ENCODE results near the gene TCF12.
"Not testable (repeated sequence)": the region's sequence is repeated elsewhere in the genome, so short reads cannot be mapped to it uniquely, and the experiment has no call there.

TCF12 gene

DNA sequence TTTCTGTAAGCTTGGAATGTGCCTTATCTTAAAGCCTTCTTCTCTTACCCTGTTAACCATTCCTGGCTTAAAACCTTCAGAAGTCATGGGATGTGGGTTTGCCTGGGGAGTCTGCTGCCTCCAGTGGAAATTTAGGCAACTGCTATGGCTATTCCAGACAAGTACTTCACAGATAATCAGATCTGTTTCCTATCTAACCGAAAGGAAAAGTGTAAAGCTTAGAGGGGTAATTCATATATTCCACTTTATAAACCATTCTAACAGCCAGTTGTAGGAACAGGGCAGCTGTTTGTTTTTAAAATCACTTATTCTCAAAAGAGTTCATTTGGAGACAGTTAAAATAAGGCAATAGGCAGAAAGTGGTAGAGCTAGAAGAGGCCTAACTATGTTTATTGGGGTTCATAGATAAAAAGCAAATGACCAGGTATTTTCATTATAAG is 219.9 kb downstream of the TCF12 start:
- peak overlapping the region; percentile 47 for H3K27ac Mint-ChIP-seq
- H3K4me3 Mint-ChIP-seq, result no peak overlapping the region
- DNase-seq (ENCODE audit: low spot score in 2 of 2), result no peak
- no peaks in the 10 kb centered on the region for H3K9me3 Mint-ChIP-seq
- peaks cover 2% of the 10 kb centered on the region for H3K36me3 Mint-ChIP-seq
- peak; percentile 46 for ATAC-seq (ENCODE audit: low read depth)
- H3K27me3 Mint-ChIP-seq, result no peaks in the 10 kb centered on the region
- peaks cover 12% of the 10 kb centered on the region for H3K4me1 Mint-ChIP-seq

DNA sequence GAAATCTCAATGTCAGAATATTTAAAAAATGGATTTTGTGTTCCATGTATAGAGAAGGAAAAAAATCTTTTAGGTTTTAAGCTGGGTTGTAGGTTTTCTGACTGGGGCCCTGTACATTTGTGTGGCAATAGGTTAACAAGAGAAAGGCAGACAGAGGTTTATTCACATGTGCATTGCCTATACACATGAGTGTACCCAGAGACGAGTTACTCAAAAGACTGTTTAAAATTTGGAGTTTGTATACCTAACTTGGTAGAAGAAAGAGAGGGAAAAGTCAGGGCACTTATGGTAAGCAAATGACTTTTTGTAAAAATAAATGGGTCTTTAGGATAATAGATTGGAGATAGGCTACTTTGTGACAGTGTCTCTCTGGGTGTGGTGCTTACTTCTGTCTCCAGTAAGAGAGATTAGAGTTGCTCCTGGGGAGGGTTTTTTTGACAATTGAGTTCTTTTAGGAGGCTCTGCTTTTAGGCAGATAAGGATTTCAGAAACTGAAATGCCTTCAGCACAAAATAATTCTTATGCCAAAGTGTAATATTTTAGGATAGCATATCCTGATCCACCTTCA is 225.2 kb downstream of the TCF12 start:
- Mint-ChIP-seq H3K27me3 (no peaks in the 10 kb centered on the region), H3K36me3 (no peaks in the 10 kb centered on the region), H3K27ac (peak overlapping the region; percentile 30), H3K4me3 (no peak overlapping the region), H3K9me3 (no peaks in the 10 kb centered on the region), H3K4me1 (peaks cover 14% of the 10 kb centered on the region)
- ATAC-seq (ENCODE audit: low read depth), result no peak
- DNase-seq (ENCODE audit: low spot score in 2 of 2), result no peak

DNA sequence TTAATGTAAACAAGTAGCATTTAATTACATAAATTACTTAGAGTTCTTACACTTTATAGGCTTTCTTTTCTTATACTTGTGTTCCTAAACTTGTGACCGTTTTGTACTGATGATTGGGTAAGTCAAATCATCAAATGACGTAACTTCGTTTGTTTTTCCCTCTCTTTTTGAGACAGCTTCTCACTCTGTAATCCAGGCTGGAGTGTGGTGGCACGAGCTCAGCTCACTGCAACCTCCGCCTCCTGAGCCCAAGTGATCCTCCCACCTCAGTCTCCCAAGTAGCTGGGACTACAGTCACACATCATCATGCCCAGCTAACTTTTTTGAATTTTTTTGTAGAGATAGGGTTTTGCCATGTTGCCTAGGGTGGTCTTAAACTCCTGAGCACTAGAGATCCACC is 226.0 kb downstream of the TCF12 start:
- Mint-ChIP-seq H3K27ac (no peak overlapping the region), H3K4me3 (no peak overlapping the region), H3K36me3 (no peaks in the 10 kb centered on the region), H3K27me3 (no peaks in the 10 kb centered on the region), H3K4me1 (peaks cover 12% of the 10 kb centered on the region), H3K9me3 (no peaks in the 10 kb centered on the region)
- no peak for DNase-seq (ENCODE audit: low spot score in 2 of 2)
- ATAC-seq (ENCODE audit: low read depth), result no peak

DNA sequence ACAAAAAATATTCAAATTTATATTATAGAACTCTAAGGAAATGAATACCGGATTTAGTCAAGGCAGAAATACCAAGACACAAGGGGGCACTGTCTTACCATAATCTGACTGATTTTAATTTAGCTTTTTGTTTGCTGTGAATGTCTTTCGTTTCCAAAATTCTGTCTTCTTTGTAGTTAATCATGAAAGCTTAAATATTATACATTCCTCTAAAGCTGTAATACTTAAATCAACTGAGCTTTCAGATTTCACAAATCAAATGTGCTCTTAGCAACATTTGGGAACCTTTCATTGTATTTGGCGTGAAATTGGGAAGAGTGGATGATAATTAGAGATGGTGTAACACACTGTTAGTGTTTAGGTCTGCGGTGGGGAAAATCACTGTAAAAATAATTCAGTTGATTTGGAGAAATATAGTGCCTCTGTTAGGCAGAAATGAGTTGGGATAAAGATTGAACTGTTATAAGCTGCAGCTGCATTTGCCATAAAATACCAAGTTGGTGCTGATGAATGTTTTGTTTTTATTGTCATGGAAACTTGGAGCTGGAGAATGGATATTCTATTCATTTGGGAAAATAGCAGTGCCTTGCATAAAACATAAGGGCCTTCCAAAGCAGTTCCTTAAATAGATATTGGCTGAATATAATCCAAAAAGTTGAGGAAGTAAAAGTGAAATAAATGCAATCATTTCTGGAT is 228.2 kb downstream of the TCF12 start:
- H3K9me3 Mint-ChIP-seq, result peaks cover 2% of the 10 kb centered on the region
- DNase-seq (ENCODE audit: low spot score in 2 of 2) (peak in 1 of 2 donors; percentile 40), ATAC-seq (ENCODE audit: low read depth) (peak; percentile 54)
- no peak overlapping the region for H3K4me3 Mint-ChIP-seq
- peaks cover 12% of the 10 kb centered on the region for H3K36me3 Mint-ChIP-seq
- no peak overlapping the region for H3K27ac Mint-ChIP-seq
- peaks cover 11% of the 10 kb centered on the region for H3K4me1 Mint-ChIP-seq
- no peaks in the 10 kb centered on the region for H3K27me3 Mint-ChIP-seq

DNA sequence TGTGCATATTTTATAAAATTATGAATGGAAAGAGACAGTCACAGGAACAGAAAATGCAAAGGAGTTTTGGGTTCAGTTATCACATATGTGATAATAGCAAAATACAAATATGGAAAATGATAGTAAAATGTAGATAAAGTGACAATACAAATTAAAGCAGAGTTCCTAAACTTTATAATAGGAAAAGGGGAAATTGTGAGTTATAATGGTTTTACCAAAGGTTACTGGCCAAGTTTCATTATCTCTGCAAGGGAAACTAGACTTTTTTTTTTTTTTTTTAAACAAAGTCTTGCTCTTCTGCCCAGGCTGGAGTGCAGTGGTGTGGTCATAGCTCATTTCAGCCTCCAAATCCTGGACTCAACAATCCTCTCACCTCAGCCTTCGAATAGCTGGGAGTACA is 229.2 kb downstream of the TCF12 start:
- ATAC-seq (ENCODE audit: low read depth) (no peak), DNase-seq (ENCODE audit: low spot score in 2 of 2) (no peak)
- Mint-ChIP-seq H3K36me3 (peaks cover 18% of the 10 kb centered on the region), H3K4me3 (no peak overlapping the region), H3K27ac (no peak overlapping the region), H3K4me1 (peaks cover 9% of the 10 kb centered on the region), H3K27me3 (no peaks in the 10 kb centered on the region), H3K9me3 (peaks cover 8% of the 10 kb centered on the region)

DNA sequence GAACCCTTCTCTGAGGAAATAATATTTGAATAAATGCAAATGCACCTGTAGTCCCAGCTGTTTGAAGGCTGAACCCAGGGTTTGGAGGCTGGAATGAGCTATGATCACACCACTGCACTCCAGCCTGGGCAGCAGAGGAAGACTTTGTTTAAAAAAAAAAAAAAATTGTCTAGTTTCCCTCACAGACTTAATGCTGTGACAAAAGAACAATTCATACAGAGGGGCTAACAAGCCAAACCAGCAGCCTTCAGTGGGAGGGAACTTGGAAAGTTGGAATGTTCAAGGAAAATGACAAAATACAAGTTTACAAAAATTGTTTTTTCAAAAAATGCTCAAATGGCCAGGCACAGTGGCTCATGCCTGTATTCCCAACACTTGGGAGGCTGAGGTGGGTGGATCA is 229.8 kb downstream of the TCF12 start:
- no peak for ATAC-seq (ENCODE audit: low read depth)
- Mint-ChIP-seq H3K27ac (no peak overlapping the region), H3K4me3 (no peak overlapping the region), H3K36me3 (peaks cover 22% of the 10 kb centered on the region), H3K27me3 (no peaks in the 10 kb centered on the region), H3K9me3 (peaks cover 10% of the 10 kb centered on the region), H3K4me1 (peaks cover 15% of the 10 kb centered on the region)
- no peak for DNase-seq (ENCODE audit: low spot score in 2 of 2)

DNA sequence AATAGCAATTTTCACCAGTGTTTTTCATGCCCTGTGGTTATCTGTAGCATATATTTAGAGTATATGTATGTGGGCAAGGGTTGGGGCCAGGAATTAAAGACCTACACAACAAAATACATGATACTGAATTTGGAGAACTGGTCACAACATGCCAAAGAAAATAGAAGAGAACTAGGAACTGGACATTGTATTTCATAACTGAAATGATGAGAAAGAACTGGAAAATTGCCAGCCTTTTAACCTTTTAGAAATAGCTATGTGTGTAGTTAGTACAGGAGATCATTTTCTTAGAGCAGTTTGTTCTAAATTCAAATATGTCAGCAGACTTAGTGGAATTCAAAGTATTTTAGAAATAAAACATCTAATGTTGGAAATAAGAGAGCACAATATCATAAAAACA is 230.8 kb downstream of the TCF12 start:
- no peak overlapping the region for H3K27ac Mint-ChIP-seq
- no peak overlapping the region for H3K4me3 Mint-ChIP-seq
- no peaks in the 10 kb centered on the region for H3K27me3 Mint-ChIP-seq
- H3K9me3 Mint-ChIP-seq, result peaks cover 10% of the 10 kb centered on the region
- H3K36me3 Mint-ChIP-seq, result peaks cover 25% of the 10 kb centered on the region
- DNase-seq (ENCODE audit: low spot score in 2 of 2) (no peak), ATAC-seq (ENCODE audit: low read depth) (no peak)
- H3K4me1 Mint-ChIP-seq, result peaks cover 16% of the 10 kb centered on the region

DNA sequence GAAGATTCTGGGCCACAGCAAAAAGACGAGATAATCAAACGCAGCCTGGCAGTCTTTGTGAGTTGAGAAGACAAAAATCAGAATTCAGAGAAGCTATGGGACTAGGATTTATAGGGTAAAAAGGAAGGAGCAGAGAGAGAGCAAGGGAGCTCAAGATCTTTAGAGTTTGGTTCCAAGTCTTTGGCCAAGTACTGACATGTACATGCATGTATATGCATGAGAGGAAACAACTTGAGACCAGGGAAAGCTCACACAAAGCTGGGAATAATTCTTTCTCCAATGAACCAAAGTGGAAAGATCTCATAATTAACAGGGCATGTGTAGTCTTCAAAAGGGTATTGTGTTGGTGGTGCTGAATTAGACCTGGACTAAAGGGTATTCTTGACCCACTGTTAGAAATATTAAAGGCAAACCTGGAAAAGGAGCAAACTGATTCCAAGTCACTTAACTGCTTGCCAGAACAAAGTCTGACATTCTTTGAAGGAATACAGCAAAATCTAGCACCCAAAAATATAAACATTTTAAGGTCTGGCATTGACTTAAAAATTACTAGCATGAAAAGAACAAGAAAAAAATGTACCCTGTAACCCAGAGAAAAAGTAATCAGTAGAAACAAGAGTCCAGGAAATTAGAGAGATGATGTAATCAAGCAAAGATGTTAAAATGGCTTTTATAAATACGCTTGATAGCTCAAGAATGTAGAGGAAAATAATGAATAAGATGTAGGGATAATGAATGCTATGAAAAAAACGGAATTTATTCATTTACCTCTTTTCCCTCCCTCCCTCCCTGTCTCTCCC is 231.8 kb downstream of the TCF12 start:
- Mint-ChIP-seq H3K36me3 (peaks cover 30% of the 10 kb centered on the region), H3K4me1 (peaks cover 16% of the 10 kb centered on the region), H3K27ac (no peak overlapping the region), H3K9me3 (peaks cover 10% of the 10 kb centered on the region), H3K4me3 (no peak overlapping the region), H3K27me3 (no peaks in the 10 kb centered on the region)
- ATAC-seq (ENCODE audit: low read depth) (no peak), DNase-seq (ENCODE audit: low spot score in 2 of 2) (no peak)

DNA sequence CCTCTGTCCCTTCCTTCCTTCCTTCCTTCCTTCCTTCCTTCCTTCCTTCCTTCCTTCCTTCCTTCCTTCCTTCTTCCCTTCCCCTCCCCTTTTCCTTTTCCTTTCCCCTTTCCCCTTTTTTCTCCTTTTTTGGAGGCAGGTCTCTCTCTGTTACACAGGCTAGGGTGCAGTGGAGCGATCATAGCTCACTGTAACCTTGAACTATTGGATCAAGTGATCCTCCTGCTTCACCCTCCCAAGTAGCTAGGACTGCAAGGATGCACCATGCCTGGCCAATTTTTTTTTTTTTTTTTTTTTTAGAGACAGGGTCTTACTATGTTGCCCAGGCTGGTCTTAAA is 232.4 kb downstream of the TCF12 start:
- peaks cover 16% of the 10 kb centered on the region for H3K4me1 Mint-ChIP-seq
- not testable (repeated sequence) for H3K9me3 Mint-ChIP-seq

DNA sequence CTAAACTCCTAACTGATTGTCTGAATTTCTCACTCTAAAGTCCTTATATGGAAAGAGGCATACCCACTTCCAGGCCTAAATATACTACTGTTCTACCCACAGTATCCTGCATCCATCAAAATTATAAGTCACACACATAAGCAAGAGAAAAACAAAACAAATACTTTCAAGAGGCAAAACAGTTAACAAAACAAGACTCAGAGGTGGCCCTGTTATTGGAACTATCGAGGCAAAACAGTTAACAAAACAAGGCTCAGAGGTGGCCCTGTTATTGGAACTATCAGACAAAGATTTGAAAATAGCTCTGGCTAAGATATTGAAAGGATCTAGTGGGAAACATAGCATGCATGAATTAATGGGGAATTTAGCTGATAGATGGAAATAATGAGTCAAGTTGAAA is 233.7 kb downstream of the TCF12 start:
- H3K4me3 Mint-ChIP-seq, result no peak overlapping the region
- DNase-seq (ENCODE audit: low spot score in 2 of 2) (no peak), ATAC-seq (ENCODE audit: low read depth) (no peak)
- H3K4me1 Mint-ChIP-seq, result peaks cover 12% of the 10 kb centered on the region
- H3K9me3 Mint-ChIP-seq, result peaks cover 10% of the 10 kb centered on the region
- H3K27ac Mint-ChIP-seq, result no peak overlapping the region
- H3K27me3 Mint-ChIP-seq, result no peaks in the 10 kb centered on the region
- peaks cover 36% of the 10 kb centered on the region for H3K36me3 Mint-ChIP-seq

More for the DNA sequence above, 232.4 kb downstream of the TCF12 start:
- not testable (repeated sequence) for ATAC-seq (ENCODE audit: low read depth); DNase-seq (ENCODE audit: low spot score in 2 of 2); H3K27me3 Mint-ChIP-seq; H3K4me3 Mint-ChIP-seq; H3K27ac Mint-ChIP-seq
- peaks cover 30% of the 10 kb centered on the region for H3K36me3 Mint-ChIP-seq

DNA sequence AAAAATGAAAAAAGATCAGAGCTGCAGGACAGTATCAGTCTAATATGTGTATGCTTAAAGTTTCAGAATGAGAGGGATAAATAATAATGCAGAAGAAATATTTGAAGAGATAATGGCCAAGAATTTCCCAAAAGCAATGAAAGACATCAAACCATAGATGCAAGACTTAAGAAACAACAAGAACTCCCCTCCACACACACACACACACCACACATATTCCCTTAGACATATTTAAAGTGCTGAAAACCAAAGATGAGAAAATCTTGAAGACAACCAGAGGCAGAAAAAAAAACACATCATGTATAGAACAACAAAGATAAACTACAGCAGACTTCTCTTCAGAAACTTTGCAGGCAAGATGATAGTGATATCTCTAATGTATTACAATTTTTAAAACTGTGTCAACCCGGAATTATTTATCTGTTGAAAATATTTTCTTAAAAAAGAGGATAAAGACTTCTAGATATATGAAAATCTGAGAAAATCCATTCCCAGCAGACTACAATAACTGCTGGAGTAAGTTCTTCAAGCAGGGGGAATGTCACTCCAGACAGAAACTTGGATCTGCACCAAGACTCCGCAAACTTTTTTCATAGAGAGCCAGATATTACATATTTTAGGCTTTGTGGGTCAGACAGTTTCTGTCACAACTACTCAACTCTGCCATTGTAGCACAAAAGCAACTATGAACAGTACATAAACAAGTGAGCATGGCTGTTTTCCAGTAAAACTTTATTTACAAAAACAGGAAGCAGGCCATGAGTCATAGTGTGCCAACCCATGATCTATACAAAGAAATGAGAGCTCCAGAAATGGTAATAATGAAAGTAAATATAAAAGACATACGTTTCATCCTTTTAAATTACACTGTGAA is 234.5 kb downstream of the TCF12 start:
- Mint-ChIP-seq H3K4me3 (no peak overlapping the region), H3K36me3 (peaks cover 36% of the 10 kb centered on the region), H3K27ac (peak overlapping the region; percentile 62), H3K27me3 (no peaks in the 10 kb centered on the region), H3K4me1 (peaks cover 12% of the 10 kb centered on the region), H3K9me3 (peaks cover 10% of the 10 kb centered on the region)
- no peak for ATAC-seq (ENCODE audit: low read depth)
- DNase-seq (ENCODE audit: low spot score in 2 of 2), result no peak

DNA sequence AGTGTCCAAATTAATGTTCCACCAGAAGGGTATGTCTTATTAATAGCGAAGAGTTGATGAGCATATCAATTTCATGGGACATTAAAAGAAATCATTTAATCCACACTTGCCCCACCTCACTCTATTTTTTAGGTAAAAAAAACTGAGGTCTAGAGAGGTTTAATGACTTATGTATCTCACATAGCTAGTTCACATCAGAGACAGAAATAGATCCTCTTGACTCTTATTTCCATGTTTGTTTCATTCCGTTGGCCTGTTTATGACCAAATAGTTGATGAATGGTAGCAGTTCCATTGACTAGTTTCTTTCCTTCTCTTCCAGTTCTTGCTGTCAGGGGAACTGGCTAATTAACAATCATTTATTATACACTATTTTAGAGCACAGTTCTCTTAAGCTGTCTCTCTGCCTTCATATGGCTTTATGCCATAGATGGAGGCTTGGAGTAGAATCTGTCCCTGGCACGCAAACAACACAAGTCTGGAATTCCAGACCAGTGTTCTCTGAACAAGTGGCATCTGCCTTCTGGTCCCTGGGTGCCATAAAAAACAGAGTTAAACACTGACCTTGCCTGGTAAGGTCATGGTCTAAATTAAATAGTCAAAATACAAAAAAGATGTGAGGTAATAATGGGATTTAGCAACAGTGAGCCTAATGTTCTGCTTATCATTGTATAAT is 237.9 kb downstream of the TCF12 start:
- Mint-ChIP-seq H3K9me3 (peaks cover 8% of the 10 kb centered on the region), H3K4me1 (peaks cover 14% of the 10 kb centered on the region), H3K27me3 (no peaks in the 10 kb centered on the region), H3K36me3 (peaks cover 29% of the 10 kb centered on the region), H3K27ac (no peak overlapping the region), H3K4me3 (no peak overlapping the region)
- ATAC-seq (ENCODE audit: low read depth) (no peak), DNase-seq (ENCODE audit: low spot score in 2 of 2) (no peak)

DNA sequence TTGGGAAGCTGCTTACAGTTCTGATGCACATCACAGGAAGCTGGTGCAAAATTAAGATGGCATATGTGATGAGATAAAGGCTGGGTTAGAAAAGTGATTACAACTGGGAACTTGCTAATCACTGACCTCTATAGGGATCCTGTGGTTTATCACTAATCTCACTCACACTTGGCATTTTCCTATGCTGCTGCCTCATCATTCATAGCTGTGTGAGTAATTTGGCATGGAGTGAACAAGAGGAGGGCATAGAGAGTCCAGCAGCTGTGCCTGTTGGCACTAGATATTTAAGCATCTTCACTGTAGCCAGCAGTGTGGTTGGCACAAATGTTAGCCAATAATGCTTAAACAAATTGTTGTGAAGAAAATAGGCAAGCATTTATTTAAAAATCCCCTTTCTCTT is 240.1 kb downstream of the TCF12 start:
- H3K9me3 Mint-ChIP-seq, result no peaks in the 10 kb centered on the region
- no peak overlapping the region for H3K4me3 Mint-ChIP-seq
- ATAC-seq (ENCODE audit: low read depth) (no peak), DNase-seq (ENCODE audit: low spot score in 2 of 2) (no peak)
- H3K27me3 Mint-ChIP-seq, result no peaks in the 10 kb centered on the region
- no peak overlapping the region for H3K27ac Mint-ChIP-seq
- peaks cover 19% of the 10 kb centered on the region for H3K36me3 Mint-ChIP-seq
- peaks cover 4% of the 10 kb centered on the region for H3K4me1 Mint-ChIP-seq
